ENCODE results near the gene VRK1.

VRK1 gene

GRCh38 chr14:96897184-96897583 lies 100.0 kb downstream of the VRK1 start:
- no peak for DNase-seq
- Mint-ChIP-seq H3K27me3 (no peaks in the 10 kb centered on the region), H3K9me3 (no peaks in the 10 kb centered on the region), H3K4me3 (no peak overlapping the region), H3K27ac (no peak overlapping the region), H3K4me1 (ENCODE audit: low read depth) (peaks cover 19% of the 10 kb centered on the region), H3K36me3 (ENCODE audit: low read depth) (peaks cover 17% of the 10 kb centered on the region)

- H3K4me3 Mint-ChIP-seq, result no peak overlapping the region
- peaks cover 3% of the 10 kb centered on the region for H3K36me3 Mint-ChIP-seq (ENCODE audit: low read depth)
- H3K27me3 Mint-ChIP-seq, result no peaks in the 10 kb centered on the region
- H3K4me1 Mint-ChIP-seq (ENCODE audit: low read depth), result peaks cover 3% of the 10 kb centered on the region
- no peak for DNase-seq
- H3K9me3 Mint-ChIP-seq, result no peaks in the 10 kb centered on the region
- H3K27ac Mint-ChIP-seq, result no peak overlapping the region
These were observed 104.0 kb downstream of the VRK1 start for GRCh38 chr14:96901227-96901626.

GRCh38 chr14:96902004-96902403 lies 104.8 kb downstream of the VRK1 start:
- Mint-ChIP-seq H3K36me3 (ENCODE audit: low read depth) (peaks cover 3% of the 10 kb centered on the region), H3K9me3 (no peaks in the 10 kb centered on the region), H3K4me3 (no peak overlapping the region), H3K27me3 (no peaks in the 10 kb centered on the region), H3K4me1 (ENCODE audit: low read depth) (peaks cover 3% of the 10 kb centered on the region), H3K27ac (no peak overlapping the region)
- no peak for DNase-seq

- Mint-ChIP-seq H3K36me3 (ENCODE audit: low read depth) (peaks cover 5% of the 10 kb centered on the region), H3K27me3 (no peaks in the 10 kb centered on the region), H3K9me3 (peaks cover 4% of the 10 kb centered on the region), H3K4me3 (no peak overlapping the region), H3K4me1 (ENCODE audit: low read depth) (peaks cover 3% of the 10 kb centered on the region), H3K27ac (no peak overlapping the region)
- no peak for DNase-seq
These were observed 106.4 kb downstream of the VRK1 start for GRCh38 chr14:96903444-96904023.

GRCh38 chr14:96904201-96904600 lies 107.0 kb downstream of the VRK1 start:
- H3K27me3 Mint-ChIP-seq, result no peaks in the 10 kb centered on the region
- peaks cover 8% of the 10 kb centered on the region for H3K36me3 Mint-ChIP-seq (ENCODE audit: low read depth)
- H3K9me3 Mint-ChIP-seq, result peaks cover 7% of the 10 kb centered on the region
- no peak for DNase-seq
- no peak overlapping the region for H3K27ac Mint-ChIP-seq
- peaks cover 3% of the 10 kb centered on the region for H3K4me1 Mint-ChIP-seq (ENCODE audit: low read depth)
- H3K4me3 Mint-ChIP-seq, result no peak overlapping the region

- no peak for DNase-seq
- Mint-ChIP-seq H3K4me3 (no peak overlapping the region), H3K27ac (no peak overlapping the region), H3K27me3 (no peaks in the 10 kb centered on the region), H3K9me3 (peaks cover 15% of the 10 kb centered on the region), H3K36me3 (ENCODE audit: low read depth) (peaks cover 14% of the 10 kb centered on the region), H3K4me1 (ENCODE audit: low read depth) (peaks cover 3% of the 10 kb centered on the region)
These were observed 107.9 kb downstream of the VRK1 start for GRCh38 chr14:96905065-96905464.

- Mint-ChIP-seq H3K4me1 (ENCODE audit: low read depth) (peaks cover 5% of the 10 kb centered on the region), H3K27me3 (no peaks in the 10 kb centered on the region), H3K36me3 (ENCODE audit: low read depth) (peaks cover 14% of the 10 kb centered on the region), H3K9me3 (peaks cover 17% of the 10 kb centered on the region), H3K4me3 (no peak overlapping the region), H3K27ac (no peak overlapping the region)
- no peak for DNase-seq
These were observed 108.6 kb downstream of the VRK1 start for GRCh38 chr14:96905825-96906224.

GRCh38 chr14:96906434-96906833 lies 109.3 kb downstream of the VRK1 start:
- no peak overlapping the region for H3K27ac Mint-ChIP-seq
- H3K4me3 Mint-ChIP-seq, result no peak overlapping the region
- H3K4me1 Mint-ChIP-seq (ENCODE audit: low read depth), result peaks cover 10% of the 10 kb centered on the region
- no peak for DNase-seq
- peaks cover 14% of the 10 kb centered on the region for H3K36me3 Mint-ChIP-seq (ENCODE audit: low read depth)
- H3K27me3 Mint-ChIP-seq, result no peaks in the 10 kb centered on the region
- H3K9me3 Mint-ChIP-seq, result peaks cover 17% of the 10 kb centered on the region

- Mint-ChIP-seq H3K27ac (no peak overlapping the region), H3K36me3 (ENCODE audit: low read depth) (peaks cover 15% of the 10 kb centered on the region), H3K4me1 (ENCODE audit: low read depth) (peaks cover 21% of the 10 kb centered on the region), H3K9me3 (peaks cover 17% of the 10 kb centered on the region), H3K27me3 (no peaks in the 10 kb centered on the region), H3K4me3 (no peak overlapping the region)
- no peak for DNase-seq
These were observed 112.7 kb downstream of the VRK1 start for GRCh38 chr14:96909841-96910364.

GRCh38 chr14:96911499-96912149 lies 114.4 kb downstream of the VRK1 start:
- Mint-ChIP-seq H3K4me3 (no peak overlapping the region), H3K27me3 (no peaks in the 10 kb centered on the region), H3K27ac (peak overlapping the region; percentile 29), H3K9me3 (peaks cover 17% of the 10 kb centered on the region), H3K4me1 (ENCODE audit: low read depth) (peaks cover 21% of the 10 kb centered on the region), H3K36me3 (ENCODE audit: low read depth) (peaks cover 14% of the 10 kb centered on the region)
- no peak for DNase-seq

- peaks cover 6% of the 10 kb centered on the region for H3K9me3 Mint-ChIP-seq
- no peak overlapping the region for H3K27ac Mint-ChIP-seq
- no peak for DNase-seq
- H3K4me1 Mint-ChIP-seq (ENCODE audit: low read depth), result peaks cover 21% of the 10 kb centered on the region
- no peaks in the 10 kb centered on the region for H3K27me3 Mint-ChIP-seq
- no peak overlapping the region for H3K4me3 Mint-ChIP-seq
- peaks cover 5% of the 10 kb centered on the region for H3K36me3 Mint-ChIP-seq (ENCODE audit: low read depth)
These were observed 117.5 kb downstream of the VRK1 start for GRCh38 chr14:96914571-96915128.

GRCh38 chr14:96915478-96915877 lies 118.3 kb downstream of the VRK1 start:
- H3K4me1 Mint-ChIP-seq (ENCODE audit: low read depth), result peaks cover 21% of the 10 kb centered on the region
- H3K27ac Mint-ChIP-seq, result no peak overlapping the region
- no peak for DNase-seq
- H3K27me3 Mint-ChIP-seq, result no peaks in the 10 kb centered on the region
- peaks cover 3% of the 10 kb centered on the region for H3K36me3 Mint-ChIP-seq (ENCODE audit: low read depth)
- no peak overlapping the region for H3K4me3 Mint-ChIP-seq
- no peaks in the 10 kb centered on the region for H3K9me3 Mint-ChIP-seq

GRCh38 chr14:96916751-96917150 lies 119.6 kb downstream of the VRK1 start:
- Mint-ChIP-seq H3K4me1 (ENCODE audit: low read depth) (peaks cover 11% of the 10 kb centered on the region), H3K27me3 (no peaks in the 10 kb centered on the region), H3K36me3 (ENCODE audit: low read depth) (peaks cover 3% of the 10 kb centered on the region), H3K4me3 (no peak overlapping the region), H3K27ac (no peak overlapping the region), H3K9me3 (peaks cover 2% of the 10 kb centered on the region)
- no peak for DNase-seq

- Mint-ChIP-seq H3K27me3 (no peaks in the 10 kb centered on the region), H3K4me3 (no peak overlapping the region), H3K36me3 (ENCODE audit: low read depth) (peaks cover 3% of the 10 kb centered on the region), H3K4me1 (ENCODE audit: low read depth) (peaks cover 3% of the 10 kb centered on the region), H3K27ac (no peak overlapping the region), H3K9me3 (peaks cover 5% of the 10 kb centered on the region)
- no peak for DNase-seq
These were observed 120.3 kb downstream of the VRK1 start for GRCh38 chr14:96917442-96917963.

GRCh38 chr14:96920023-96920422 lies 122.8 kb downstream of the VRK1 start:
- Mint-ChIP-seq H3K4me1 (ENCODE audit: low read depth) (no peaks in the 10 kb centered on the region), H3K4me3 (no peak overlapping the region), H3K27ac (no peak overlapping the region), H3K9me3 (peaks cover 6% of the 10 kb centered on the region), H3K36me3 (ENCODE audit: low read depth) (peaks cover 1% of the 10 kb centered on the region), H3K27me3 (no peaks in the 10 kb centered on the region)
- DNase-seq, result no peak
